ENCODE results near the gene FRMD4A.

FRMD4A gene

DNA sequence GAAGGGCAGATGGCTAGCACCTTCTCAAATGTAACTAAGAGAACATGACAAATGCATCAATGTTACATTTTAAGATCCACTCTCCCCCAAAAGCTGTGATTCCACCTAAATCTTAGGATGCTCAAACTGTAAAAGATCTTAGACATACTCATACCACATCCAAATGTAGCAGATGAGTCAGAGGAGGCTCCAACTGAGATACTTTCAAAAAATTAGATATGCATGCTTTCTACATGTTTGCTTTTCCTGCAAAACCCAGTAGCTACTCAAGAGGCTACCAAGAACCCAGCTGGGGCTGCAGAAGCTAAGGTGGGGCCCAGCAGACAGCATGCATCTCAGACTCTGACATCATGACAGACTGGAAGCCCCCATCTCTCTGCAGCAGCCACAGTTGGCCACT, 31.4 kb upstream of the FRMD4A start:
- Histone ChIP-seq H3K27me3 (peaks cover 11% of the 10 kb centered on the region), H3K27ac (no peak overlapping the region), H3K9me3 (no peaks in the 10 kb centered on the region), H3K4me3 (ENCODE audit: low read depth in 1 of 2, low read length in 1 of 2) (no peak overlapping the region), H3K36me3 (no peaks in the 10 kb centered on the region), H3K4me1 (ENCODE audit: control insufficient read depth in 1 of 2, insufficient read depth in 1 of 2, low read depth in 1 of 2, low read length in 1 of 2) (no peaks in the 10 kb centered on the region)
- TF ChIP-seq, protein P1, sequence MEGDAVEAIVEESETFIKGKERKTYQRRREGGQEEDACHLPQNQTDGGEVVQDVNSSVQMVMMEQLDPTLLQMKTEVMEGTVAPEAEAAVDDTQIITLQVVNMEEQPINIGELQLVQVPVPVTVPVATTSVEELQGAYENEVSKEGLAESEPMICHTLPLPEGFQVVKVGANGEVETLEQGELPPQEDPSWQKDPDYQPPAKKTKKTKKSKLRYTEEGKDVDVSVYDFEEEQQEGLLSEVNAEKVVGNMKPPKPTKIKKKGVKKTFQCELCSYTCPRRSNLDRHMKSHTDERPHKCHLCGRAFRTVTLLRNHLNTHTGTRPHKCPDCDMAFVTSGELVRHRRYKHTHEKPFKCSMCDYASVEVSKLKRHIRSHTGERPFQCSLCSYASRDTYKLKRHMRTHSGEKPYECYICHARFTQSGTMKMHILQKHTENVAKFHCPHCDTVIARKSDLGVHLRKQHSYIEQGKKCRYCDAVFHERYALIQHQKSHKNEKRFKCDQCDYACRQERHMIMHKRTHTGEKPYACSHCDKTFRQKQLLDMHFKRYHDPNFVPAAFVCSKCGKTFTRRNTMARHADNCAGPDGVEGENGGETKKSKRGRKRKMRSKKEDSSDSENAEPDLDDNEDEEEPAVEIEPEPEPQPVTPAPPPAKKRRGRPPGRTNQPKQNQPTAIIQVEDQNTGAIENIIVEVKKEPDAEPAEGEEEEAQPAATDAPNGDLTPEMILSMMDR (IDR thresholded peaks at IDR 0.05), result no peak

DNA sequence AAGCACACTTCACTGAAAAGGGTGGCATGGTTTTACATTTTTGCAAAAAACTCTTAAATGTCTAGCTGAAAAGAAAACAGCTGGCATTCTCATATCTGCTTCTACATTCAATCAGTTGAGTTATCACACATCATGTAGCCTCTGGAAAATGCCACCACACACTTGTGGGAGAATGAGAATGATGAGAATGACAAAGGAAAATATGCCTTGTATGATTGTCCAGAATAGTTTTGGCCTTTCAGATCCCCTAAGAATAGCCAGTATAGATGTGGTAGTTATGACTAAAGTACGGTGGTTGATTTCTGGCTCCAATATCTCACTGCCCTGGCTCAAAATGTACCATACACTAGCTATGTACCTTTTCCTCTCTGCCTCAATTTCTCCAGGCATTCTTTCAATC, 30.2 kb upstream of the FRMD4A start:
- Histone ChIP-seq H3K36me3 (no peaks in the 10 kb centered on the region), H3K4me1 (ENCODE audit: control insufficient read depth in 1 of 2, insufficient read depth in 1 of 2, low read depth in 1 of 2, low read length in 1 of 2) (no peaks in the 10 kb centered on the region), H3K4me3 (ENCODE audit: low read depth in 1 of 2, low read length in 1 of 2) (no peak overlapping the region), H3K9me3 (no peaks in the 10 kb centered on the region), H3K27ac (no peak overlapping the region), H3K27me3 (peaks cover 16% of the 10 kb centered on the region)
- TF ChIP-seq, protein P1 (IDR thresholded peaks at IDR 0.05), result no peak

DNA sequence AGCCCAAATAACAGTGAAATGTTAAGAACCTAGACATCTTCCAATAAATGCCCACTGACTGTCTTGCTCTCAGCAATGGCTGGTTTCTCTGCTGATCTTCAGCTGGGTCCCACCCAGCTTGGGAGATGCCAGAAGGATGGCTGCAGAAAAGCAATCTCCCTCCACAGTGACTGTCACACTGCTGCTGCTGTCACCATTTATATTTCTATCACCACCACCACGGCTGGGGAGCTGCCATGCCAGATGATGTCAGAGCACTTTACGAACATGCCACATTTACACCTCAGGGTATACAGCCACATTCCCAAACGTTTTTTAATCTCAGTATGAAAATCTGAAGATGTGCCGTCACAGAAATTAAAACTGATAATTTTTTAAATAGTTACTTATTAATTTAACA, 29.8 kb upstream of the FRMD4A start:
- Histone ChIP-seq H3K27me3 (peaks cover 16% of the 10 kb centered on the region), H3K4me3 (ENCODE audit: low read depth in 1 of 2, low read length in 1 of 2) (no peak overlapping the region), H3K4me1 (ENCODE audit: control insufficient read depth in 1 of 2, insufficient read depth in 1 of 2, low read depth in 1 of 2, low read length in 1 of 2) (no peaks in the 10 kb centered on the region), H3K27ac (no peak overlapping the region), H3K9me3 (no peaks in the 10 kb centered on the region), H3K36me3 (no peaks in the 10 kb centered on the region)
- TF ChIP-seq, protein P1 (IDR thresholded peaks at IDR 0.05), result no peak

DNA sequence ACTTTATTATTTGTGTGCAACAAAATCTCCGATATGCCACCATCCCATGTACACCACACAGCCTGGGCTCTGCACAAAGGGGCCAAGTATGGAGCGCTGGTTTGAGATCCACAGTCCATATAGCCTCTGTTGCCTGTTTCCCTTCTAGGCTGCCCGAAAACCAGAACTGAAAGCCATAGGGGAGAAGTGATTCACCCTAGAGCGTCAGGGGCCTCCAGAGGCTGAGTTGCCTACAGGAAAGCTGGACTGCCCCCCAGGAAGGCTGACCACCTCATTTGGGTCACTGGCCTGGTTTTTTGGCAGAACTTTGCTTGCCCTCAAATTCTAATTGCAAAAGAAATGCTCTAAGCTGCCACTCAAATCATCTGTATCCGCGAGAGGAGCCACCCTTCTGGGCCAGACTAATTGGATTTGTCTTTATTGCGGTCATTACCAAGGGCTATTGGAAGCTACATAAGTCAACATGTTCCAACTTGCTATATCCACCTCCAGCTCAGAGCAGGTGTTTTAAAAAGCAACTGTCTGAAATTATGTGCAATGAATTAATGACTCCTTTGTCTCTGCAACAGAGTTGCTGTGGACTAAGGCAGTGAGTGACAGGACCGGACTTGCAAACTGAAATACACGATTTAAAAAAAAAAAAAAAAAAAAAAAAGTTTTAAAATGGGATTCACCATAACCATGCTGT, 28.3 kb upstream of the FRMD4A start:
- Histone ChIP-seq H3K27me3 (peaks cover 16% of the 10 kb centered on the region), H3K27ac (no peak overlapping the region), H3K36me3 (no peaks in the 10 kb centered on the region), H3K4me3 (ENCODE audit: low read depth in 1 of 2, low read length in 1 of 2) (no peak overlapping the region), H3K9me3 (no peaks in the 10 kb centered on the region), H3K4me1 (ENCODE audit: control insufficient read depth in 1 of 2, insufficient read depth in 1 of 2, low read depth in 1 of 2, low read length in 1 of 2) (no peaks in the 10 kb centered on the region)
- TF ChIP-seq, protein P1 (IDR thresholded peaks at IDR 0.05), result no peak

DNA sequence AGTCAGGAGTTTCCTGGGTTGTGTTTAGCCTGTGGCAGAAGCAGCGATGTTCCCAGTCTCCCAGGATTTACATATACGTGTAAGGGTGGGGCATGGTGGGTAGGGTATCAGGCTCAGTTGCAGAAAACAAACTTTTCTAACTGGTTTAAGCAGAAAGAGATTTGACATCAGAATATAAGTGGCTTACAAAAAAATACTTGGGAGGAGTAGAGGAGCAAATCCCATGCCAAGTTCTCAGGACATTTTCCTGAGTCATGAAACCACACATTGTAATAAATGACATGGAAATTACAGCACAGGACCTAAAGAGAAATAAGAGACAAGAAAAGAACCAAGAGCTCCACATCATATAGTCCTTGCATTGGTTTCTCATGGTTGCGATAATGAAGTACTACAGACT, 26.2 kb upstream of the FRMD4A start:
- H3K9me3 ChIP-seq, result no peaks in the 10 kb centered on the region
- no peak overlapping the region for H3K27ac ChIP-seq
- no peaks in the 10 kb centered on the region for H3K4me1 ChIP-seq (ENCODE audit: control insufficient read depth in 1 of 2, insufficient read depth in 1 of 2, low read depth in 1 of 2, low read length in 1 of 2)
- TF ChIP-seq, protein P1 (IDR thresholded peaks at IDR 0.05), result no peak
- no peaks in the 10 kb centered on the region for H3K36me3 ChIP-seq
- peaks cover 15% of the 10 kb centered on the region for H3K27me3 ChIP-seq
- no peak overlapping the region for H3K4me3 ChIP-seq (ENCODE audit: low read depth in 1 of 2, low read length in 1 of 2)
